Measurements from ENCODE around the gene ZMPSTE24.
"Not testable (repeated sequence)": the region's sequence is repeated elsewhere in the genome, so short reads cannot be mapped to it uniquely, and the experiment has no call there.

Gene ZMPSTE24

DNA sequence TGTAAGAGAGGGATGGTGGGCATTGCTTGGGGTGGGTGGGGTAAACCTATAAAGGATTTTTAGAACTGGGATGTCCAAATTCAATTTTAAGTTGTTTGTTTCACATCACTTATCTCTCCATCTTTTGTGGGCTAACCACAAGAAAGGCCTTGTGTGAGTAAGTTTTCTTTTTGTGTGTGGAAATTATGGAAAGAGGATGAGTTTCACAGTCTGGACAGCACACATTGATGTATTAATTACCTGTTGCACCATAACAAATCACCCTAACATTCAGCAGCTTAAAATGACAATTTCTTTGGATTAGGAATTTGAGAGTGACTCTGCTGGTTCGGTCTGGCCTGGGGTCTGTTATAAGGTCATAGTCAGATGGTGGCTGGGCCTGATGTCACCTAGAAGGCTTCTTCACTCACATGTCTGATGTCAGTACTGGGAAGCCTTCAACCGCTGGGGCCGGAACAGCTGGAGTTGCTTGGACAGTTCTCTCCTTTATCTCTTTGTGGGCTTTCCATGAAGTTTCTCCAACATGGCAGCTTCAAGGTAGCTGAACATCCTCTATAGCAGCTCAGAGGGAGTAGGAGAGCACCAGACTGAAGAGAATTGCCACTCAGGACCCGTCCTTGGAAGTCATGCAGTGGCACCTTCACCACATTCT lies 61.1 kb downstream of the ZMPSTE24 start:
- DNase-seq (ENCODE audit: low read depth in 2 of 2): no peak

DNA sequence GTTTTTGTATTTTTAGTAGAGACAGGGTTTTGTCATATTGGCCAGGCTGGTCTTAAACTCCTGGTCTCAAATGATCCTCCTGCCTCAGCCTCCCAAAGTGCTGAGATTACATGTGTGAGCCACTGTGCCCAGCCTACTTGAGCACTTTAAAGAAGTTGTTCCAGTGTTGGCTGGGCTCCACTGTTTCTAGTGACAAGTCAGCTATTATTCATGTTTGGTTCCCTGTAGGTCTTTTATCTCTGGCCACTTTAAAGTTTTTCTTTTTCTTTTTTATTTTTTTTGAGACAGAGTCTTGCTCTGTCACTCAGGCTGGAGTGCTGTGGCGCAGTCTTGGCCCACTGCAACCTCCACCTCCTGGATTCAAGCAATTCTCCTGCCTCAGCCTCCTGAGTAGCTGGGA lies 73.4 kb downstream of the ZMPSTE24 start:
- DNase-seq (ENCODE audit: low read depth in 2 of 2): not testable (repeated sequence)

DNA sequence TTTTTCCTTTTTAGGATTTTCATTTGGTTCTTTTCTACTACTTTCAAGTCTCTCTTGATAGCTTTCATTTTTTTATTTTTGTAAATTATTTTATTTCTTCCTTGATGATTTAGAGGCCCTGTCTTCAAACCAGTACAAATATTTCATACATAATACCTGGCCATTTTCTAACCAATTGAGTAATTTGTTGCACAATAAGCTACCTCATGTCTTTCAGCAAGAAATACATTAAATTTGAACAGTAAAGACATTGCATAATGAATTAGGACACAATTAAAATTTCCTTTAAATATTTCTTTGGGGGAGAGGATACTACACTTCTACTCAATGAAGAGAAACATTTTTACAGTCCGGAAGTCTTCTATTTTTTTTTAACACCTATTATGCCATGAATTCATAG lies 74.7 kb downstream of the ZMPSTE24 start:
- DNase-seq (ENCODE audit: low read depth in 2 of 2): no peak

DNA sequence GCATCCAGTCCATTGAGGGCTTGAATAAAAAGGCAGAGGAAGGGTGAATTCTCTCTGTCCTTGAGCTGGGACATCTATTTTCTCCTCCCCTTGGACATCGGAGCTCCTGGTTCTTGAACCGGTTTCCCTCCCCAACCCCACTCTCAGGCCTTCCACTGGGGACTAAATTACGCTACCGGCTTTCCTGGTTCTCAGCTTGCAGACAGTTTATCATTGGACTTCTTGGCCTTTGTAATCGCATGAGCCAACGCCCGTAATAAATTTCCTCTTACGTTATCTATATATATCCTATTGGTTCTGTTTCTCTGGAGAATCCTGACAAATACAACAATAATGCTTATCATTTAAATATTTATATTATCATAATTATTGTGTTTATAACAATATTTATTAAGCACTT lies 79.4 kb downstream of the ZMPSTE24 start:
- no peak for DNase-seq (ENCODE audit: low read depth in 2 of 2)

DNA sequence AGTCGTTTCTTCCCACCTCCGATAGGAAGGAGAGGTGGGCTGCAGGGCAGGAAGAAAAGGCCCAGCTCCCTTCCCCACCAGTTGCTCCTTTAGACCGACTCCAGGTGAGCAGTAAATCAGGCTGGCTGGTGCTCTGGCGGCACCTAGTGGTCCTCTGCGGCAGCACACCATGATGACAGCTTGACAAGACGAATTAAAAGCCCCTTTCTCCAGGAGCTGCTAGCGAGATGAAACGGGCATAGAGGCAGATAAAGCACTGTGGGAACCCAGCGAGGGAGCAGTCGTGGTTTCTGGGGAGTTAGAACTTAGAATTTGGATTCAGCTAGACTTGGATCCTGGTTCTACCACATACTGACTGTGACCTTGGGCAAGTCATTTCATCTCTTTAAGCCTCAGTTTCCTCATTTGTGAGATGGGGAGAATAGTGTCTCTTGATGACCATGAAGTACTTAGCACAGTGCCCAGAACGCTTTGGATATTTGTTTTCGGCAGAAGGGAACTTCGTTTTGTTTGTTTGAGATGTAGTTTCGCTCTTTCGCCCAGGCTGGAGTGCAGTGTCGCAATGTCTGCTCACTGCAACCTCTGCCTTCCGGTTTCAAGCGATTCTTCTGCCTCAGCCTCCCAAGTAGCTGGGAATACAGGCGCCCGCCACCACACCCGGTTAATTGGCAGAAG lies 80.8 kb downstream of the ZMPSTE24 start:
- peak; percentile 84 to 87 for DNase-seq (ENCODE audit: low read depth in 2 of 2)

DNA sequence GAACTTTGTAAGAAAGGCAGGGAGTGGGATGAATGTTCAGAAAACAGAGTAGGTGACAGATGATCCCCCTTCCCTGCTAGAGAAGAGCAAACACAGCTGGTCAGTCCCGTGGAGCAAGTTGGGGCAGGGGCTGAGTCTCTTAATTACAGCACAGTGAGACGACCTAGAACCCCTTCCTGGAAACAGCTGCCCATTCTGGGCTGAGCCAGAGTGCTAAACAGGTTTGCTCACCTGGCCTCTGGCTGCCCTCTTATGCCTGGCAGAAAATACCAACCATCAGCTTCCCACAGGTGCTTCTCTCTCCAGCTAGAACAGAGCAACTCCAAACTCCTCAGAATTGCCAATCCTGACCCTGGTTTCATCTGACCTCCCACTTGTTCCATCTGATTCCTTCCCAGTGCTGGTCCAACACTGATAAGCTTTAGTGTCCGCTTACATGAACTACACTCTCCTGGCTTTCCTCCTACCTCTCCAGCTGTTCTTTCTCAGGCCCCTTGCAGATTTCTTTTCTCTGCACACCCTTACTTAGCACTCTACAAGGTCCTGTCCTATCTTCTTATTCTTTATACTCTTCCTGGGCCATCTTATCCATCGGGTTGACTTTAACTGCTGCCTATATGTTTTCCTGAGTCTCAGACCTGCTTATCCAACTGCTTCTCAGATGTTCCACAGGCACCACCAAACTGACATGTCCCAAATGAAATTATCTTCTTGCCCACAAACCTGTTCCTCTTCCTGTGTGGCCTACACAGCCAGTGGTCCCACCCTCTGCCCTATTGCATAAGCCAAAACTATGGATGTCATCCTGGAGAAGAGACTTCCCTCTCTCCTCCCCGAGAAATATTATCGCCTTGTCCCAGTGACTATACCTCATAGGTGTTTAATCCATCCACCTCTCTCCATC lies 81.6 kb downstream of the ZMPSTE24 start:
- no peak for DNase-seq (ENCODE audit: low read depth in 2 of 2)

DNA sequence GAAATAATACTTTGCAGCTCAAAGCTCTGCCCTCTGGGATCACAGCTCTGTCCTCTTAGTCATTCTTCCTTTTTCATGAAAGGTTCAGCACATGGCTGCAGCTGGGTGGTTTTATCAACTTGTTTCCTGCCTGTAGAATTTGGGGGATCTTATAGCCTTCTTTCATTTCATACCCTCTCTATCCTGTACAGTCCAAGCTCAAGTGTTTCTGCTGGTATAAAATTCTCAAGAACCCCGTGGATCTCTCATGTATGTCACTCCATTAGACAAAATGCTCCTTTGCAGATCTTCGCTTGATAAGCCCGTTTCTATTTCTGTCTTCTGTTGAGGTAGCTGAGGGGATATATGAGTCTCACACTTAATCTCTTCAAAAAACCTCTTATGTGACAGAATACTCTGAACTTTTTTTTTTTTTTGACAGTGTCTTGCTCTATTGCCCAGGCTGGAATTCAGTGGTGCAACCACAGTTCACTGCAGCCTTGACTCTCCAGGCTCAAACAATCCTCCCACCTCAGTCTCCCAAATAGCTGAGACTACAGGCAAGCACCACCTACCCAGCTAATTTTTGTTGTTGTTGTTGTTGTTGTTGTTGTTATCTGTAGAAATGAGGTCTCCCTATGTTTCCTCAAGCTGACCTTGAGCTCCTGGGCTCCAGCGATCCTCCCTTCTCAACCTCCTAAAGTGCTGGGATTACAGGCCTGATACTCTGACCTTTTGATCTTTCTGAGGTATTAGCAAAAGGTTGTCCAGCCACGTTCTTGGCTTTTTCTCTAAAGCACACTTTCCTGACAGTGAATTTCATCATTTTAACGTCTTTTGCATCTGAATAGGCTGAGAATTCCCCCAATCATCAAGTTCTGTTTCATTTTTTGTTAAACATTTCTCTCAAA lies 83.7 kb downstream of the ZMPSTE24 start:
- no peak for DNase-seq (ENCODE audit: low read depth in 2 of 2)

DNA sequence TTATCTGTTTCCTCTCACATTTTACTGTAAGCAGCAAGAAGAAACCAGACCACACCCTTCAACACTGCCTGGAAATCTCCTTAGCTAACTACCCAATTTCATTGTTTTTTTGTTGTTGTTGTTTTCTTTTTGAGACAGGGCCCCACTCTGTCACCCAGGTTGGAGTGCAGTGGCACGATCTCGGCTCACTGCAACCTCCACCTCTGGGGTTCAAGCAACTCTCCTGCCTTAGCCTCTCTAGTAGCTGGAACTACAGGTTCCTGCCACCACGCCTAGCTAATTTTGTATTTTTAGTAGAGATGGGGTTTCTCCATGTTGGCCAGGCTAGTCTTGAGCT lies 84.3 kb downstream of the ZMPSTE24 start:
- not testable (repeated sequence) for DNase-seq (ENCODE audit: low read depth in 2 of 2)

Data from activated CD4-positive, alpha-beta T cell treated with anti-CD3 and anti-CD28 coated beads for 24 hours (primary cell).